ENCODE data around the gene KRTAP5-5. TPM values are rescaled to one million over a fixed set of nuclear protein-coding genes. Genes with fewer than 3 reads are reported as not detected.

Gene KRTAP5-5
- total and polyA plus RNA-seq, 7 experiments from 2014 or later, result not detected

DNA sequence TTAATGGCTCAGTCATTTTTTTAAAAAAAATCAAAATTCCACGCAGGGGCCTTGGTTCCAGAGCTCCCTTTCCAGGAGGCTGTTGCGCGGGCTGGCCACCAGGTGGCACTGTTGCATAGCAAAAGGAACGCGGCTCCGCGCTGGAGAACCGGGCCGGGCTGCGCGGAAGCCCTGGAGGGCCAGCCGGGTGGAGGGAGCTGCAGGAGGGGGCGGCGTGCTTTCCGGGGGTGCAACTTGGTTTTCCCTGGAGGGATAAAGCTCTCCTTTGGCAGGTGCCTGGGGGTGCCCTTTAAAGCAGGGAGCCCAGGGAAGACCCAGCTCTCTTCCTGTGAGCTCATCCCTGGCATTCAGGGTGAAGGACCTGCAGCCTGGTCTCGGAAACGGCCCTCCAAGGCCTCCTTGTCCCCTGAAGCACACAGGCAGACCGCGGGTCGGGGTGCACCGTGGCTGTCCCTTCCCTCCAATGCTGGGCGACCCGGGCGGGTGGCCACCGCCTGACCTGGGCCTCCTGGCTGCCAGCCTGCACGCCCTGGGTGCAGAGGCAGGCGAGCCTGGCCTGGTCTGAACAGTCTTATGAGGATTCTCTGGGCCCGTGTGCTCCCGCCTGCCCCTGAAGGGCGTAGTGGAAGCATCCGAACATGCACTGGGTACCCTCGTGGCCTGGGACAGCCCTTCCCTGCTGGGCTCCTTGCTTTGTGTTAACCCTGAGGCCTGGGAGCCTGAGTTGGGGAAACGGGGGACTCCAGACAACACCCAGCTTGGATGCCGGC, 23.4 kb downstream of the KRTAP5-5 start:
- H3K4me1 ChIP-seq (ENCODE audit: control insufficient read depth in 2 of 2, insufficient read depth in 2 of 2, low read length in 2 of 2), result no peaks in the 10 kb centered on the region
- H3K27ac ChIP-seq (ENCODE audit: low read depth, low read length), result no peak overlapping the region
- Mint-ChIP-seq H3K27ac (no peak overlapping the region), H3K36me3 (no peaks in the 10 kb centered on the region), H3K9me3 (peaks cover 0 to 1% (median 0%) of the 10 kb centered on the region in 11 donors), H3K27me3 (peaks cover 0 to 19% (median 16%) of the 10 kb centered on the region in 5 donors), H3K4me3 (no peak overlapping the region), H3K4me1 (peaks cover 0 to 4% (median 0%) of the 10 kb centered on the region in 7 donors)
- no peaks in the 10 kb centered on the region for H3K36me3 ChIP-seq (ENCODE audit: control insufficient read depth in 2 of 3, insufficient read depth in 3 of 3, low read length in 3 of 3)
- H3K27me3 ChIP-seq (ENCODE audit: control insufficient read depth in 2 of 2, insufficient read depth in 2 of 2, low read length in 2 of 2), result no peaks in the 10 kb centered on the region
- CTCF ChIA-PET, result interaction anchor here (0.6 to 6.2 kb wide), 24 partner anchors 12 to 1469 kb away, joined by 3 to 46 read pairs (median 4); partner anchors contain the start of gene SYT8
- no peak overlapping the region for H3K4me3 ChIP-seq (ENCODE audit: low read length)
- no peaks in the 10 kb centered on the region for H3K9me3 ChIP-seq (ENCODE audit: control insufficient read depth in 2 of 3, low read length in 3 of 3)
- POLR2A ChIA-PET, result interaction anchor here (0.6 to 0.7 kb wide), 2 partner anchors 14 to 231 kb away, joined by 3 read pairs; no protein-coding TSS in a partner anchor
- DNase-seq, result peak; percentile 54 to 87 (median 78)
- peak; percentile 93 for ATAC-seq
- intact Hi-C loops (cut with micrococcal nuclease), result loop anchor here (1.0 to 5.0 kb wide), 4 partner anchors 39 to 504 kb away; no protein-coding TSS in a partner anchor

DNA sequence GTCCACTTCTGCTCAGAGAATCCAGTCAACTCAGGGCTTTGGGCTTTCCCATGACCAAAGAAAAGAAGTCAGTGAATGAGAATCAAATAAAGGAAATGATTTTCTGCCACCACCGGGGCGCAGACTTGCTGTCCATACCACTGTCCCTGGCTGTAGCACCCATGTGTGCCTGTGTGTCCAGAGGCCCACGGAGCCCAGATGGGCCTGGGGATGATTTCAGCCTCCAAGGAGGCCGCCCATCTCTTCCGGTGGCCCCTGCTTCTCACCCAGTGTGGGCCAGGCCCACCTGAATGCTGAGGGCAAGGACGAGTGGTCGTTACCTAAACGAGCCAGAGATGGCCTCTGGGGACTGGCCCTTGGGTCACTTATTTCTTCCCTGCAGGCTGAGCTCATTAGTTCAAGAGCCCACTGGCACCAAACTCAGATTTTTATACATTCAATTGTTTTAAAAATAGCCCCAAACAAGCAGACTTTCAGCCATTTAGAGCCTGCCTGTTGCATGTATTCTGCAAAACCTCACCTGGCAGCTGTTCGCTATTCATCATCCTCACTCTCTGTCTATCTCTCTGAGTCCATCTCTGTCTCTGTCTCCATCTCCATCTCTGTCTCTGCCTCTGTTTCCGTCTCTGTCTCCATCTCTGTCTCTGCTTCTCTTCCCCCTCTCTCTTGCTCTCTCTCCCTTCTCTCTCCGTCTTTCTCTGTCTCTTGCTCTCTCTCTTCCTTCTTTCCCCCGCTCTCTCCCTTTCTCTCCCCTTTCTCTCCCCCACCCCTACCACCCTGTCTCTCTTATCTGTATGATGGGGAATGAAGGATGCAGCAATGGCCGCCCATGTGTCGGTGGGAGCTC, 24.2 kb downstream of the KRTAP5-5 start:
- H3K27me3 Mint-ChIP-seq, result peaks cover 0 to 22% (median 16%) of the 10 kb centered on the region in 5 donors
- DNase-seq (no peak), ATAC-seq (no peak)
- Histone ChIP-seq H3K27ac (ENCODE audit: low read depth, low read length) (no peak overlapping the region), H3K27me3 (ENCODE audit: control insufficient read depth in 2 of 2, insufficient read depth in 2 of 2, low read length in 2 of 2) (no peaks in the 10 kb centered on the region), H3K9me3 (ENCODE audit: control insufficient read depth in 2 of 3, low read length in 3 of 3) (no peaks in the 10 kb centered on the region), H3K4me1 (ENCODE audit: control insufficient read depth in 2 of 2, insufficient read depth in 2 of 2, low read length in 2 of 2) (no peaks in the 10 kb centered on the region), H3K4me3 (ENCODE audit: low read length) (no peak overlapping the region), H3K36me3 (ENCODE audit: control insufficient read depth in 2 of 3, insufficient read depth in 3 of 3, low read length in 3 of 3) (no peaks in the 10 kb centered on the region)
- peaks cover 0 to 8% (median 0%) of the 10 kb centered on the region in 7 donors for H3K4me1 Mint-ChIP-seq
- intact Hi-C loops (cut with micrococcal nuclease), result loop anchor here in 1 of 2 donors (2.0 to 5.0 kb wide), 2 partner anchors 39 to 503 kb away; no protein-coding TSS in a partner anchor
- CTCF ChIA-PET, result interaction anchor here (0.6 to 6.2 kb wide), 13 partner anchors 13 to 498 kb away, joined by 3 to 46 read pairs (median 4); partner anchors contain the start of gene SYT8
- POLR2A ChIA-PET, result no interaction called here
- no peaks in the 10 kb centered on the region for H3K36me3 Mint-ChIP-seq
- peak overlapping the region in 1 of 10 donors; percentile 13 for H3K4me3 Mint-ChIP-seq
- H3K9me3 Mint-ChIP-seq, result peaks cover 0 to 1% (median 0%) of the 10 kb centered on the region in 11 donors
- no peak overlapping the region for H3K27ac Mint-ChIP-seq

DNA sequence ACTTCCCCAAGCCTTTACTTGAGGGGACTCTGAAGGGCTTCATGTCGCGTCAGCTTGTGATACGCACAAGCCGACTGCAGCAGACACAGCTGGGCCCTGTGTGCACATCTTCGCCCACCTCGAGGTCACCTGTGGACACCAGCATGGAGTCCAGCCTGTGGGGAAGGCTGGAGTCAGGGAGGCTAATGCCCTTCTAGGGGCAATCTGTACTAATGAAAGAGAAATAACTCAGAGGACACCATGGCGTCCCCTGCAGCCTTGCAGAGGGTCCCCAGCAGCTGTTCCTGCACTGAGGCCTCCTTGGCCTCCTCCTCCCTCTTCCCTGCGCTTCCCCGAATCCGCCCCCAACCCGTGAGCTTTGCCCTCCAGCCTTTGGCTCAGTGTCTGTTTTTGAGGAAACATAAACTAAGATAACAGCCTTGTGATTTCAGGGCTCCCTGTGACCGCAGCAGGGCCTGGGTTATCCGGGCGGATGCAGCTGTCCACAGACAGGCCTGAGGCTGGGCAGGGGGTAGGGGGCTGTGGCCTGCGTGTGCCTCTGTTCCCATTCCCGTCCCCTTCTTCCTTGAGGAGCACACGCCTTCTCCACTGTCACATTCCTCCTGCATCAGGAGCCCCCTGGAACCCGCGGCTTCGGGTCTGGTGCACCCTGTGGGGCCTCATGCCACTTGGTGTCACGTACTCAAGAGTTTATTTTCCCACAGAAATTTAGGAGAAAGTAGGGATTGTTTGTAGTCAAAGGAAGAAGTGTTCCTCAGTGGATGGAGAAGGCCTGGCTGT, 25.0 kb downstream of the KRTAP5-5 start:
- Histone ChIP-seq H3K27me3 (ENCODE audit: control insufficient read depth in 2 of 2, insufficient read depth in 2 of 2, low read length in 2 of 2) (no peaks in the 10 kb centered on the region), H3K9me3 (ENCODE audit: control insufficient read depth in 2 of 3, low read length in 3 of 3) (no peaks in the 10 kb centered on the region), H3K36me3 (ENCODE audit: control insufficient read depth in 2 of 3, insufficient read depth in 3 of 3, low read length in 3 of 3) (no peaks in the 10 kb centered on the region), H3K27ac (ENCODE audit: low read depth, low read length) (no peak overlapping the region), H3K4me3 (ENCODE audit: low read length) (no peak overlapping the region), H3K4me1 (ENCODE audit: control insufficient read depth in 2 of 2, insufficient read depth in 2 of 2, low read length in 2 of 2) (peaks cover 0 to 2% of the 10 kb centered on the region in 2 donors)
- ATAC-seq (no peak), DNase-seq (no peak)
- H3K4me3 Mint-ChIP-seq, result no peak overlapping the region
- peaks cover 5 to 26% (median 17%) of the 10 kb centered on the region in 5 donors for H3K27me3 Mint-ChIP-seq
- CTCF ChIA-PET, result interaction anchor here (0.7 to 6.2 kb wide), 4 partner anchors 24 to 497 kb away, joined by 3 to 46 read pairs (median 20); partner anchors contain the start of gene SYT8
- intact Hi-C loops (cut with micrococcal nuclease), result loop anchor here in 1 of 2 donors (5.0 kb wide), 1 partner anchor 38 kb away; no protein-coding TSS in a partner anchor
- POLR2A ChIA-PET, result no interaction called here
- H3K4me1 Mint-ChIP-seq, result peaks cover 4 to 15% (median 6%) of the 10 kb centered on the region in 7 donors
- H3K9me3 Mint-ChIP-seq, result peaks cover 0 to 1% (median 0%) of the 10 kb centered on the region in 11 donors
- peak overlapping the region in 1 of 9 donors; percentile 79 for H3K27ac Mint-ChIP-seq
- H3K36me3 Mint-ChIP-seq, result no peaks in the 10 kb centered on the region

DNA sequence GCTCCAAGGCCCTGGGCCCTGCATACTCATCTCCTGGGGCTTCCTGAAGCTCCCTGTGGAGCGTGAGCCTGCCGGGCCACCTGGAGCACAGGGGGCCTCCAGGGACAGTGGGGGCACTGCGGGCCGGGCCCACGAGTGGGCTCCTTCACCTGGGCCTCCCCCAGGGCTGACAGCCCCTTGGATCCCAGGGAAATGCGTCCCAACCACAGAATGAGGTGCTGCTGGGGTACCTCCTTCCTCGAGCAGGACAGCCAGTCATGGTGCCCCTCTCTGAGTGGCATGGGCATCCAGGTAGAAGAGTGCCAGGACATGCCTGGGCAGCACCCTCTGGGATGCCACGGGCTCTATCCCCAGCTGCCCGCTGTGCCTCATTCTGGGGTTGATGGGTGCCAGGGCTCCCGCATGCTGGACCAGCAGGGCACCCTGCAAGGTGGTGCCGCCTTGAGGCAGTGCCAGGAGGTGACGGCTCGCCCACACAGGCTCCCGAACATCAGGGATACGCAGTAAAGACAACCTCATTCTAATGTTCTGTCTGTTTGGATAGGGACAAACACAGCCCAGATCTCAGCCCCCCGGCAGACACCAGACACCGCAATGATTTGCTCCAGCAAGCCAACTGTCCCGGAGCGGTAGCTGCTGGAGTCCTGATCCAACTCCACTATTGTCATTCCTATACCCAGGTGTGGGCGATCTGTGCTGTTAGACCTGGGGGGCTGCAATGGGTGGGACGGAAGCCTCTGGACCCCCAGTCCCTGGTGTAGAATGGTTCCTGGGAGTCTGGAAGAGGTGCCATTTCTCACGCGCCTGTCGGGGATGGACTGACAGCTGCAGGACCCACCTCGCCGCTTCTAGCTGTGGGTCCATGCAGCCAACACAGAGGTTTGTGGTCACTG, 25.8 kb downstream of the KRTAP5-5 start:
- Histone ChIP-seq H3K9me3 (ENCODE audit: control insufficient read depth in 2 of 3, low read length in 3 of 3) (no peaks in the 10 kb centered on the region), H3K4me1 (ENCODE audit: control insufficient read depth in 2 of 2, insufficient read depth in 2 of 2, low read length in 2 of 2) (peaks cover 0 to 5% of the 10 kb centered on the region in 2 donors), H3K4me3 (ENCODE audit: low read length) (no peak overlapping the region), H3K36me3 (ENCODE audit: control insufficient read depth in 2 of 3, insufficient read depth in 3 of 3, low read length in 3 of 3) (no peaks in the 10 kb centered on the region), H3K27me3 (ENCODE audit: control insufficient read depth in 2 of 2, insufficient read depth in 2 of 2, low read length in 2 of 2) (no peaks in the 10 kb centered on the region), H3K27ac (ENCODE audit: low read depth, low read length) (no peak overlapping the region)
- H3K4me3 Mint-ChIP-seq, result no peak overlapping the region
- H3K27me3 Mint-ChIP-seq, result peaks cover 13 to 34% (median 25%) of the 10 kb centered on the region in 5 donors
- intact Hi-C loops (cut with micrococcal nuclease), result no loop called here
- peaks cover 4 to 24% (median 14%) of the 10 kb centered on the region in 7 donors for H3K4me1 Mint-ChIP-seq
- POLR2A ChIA-PET, result no interaction called here
- no peaks in the 10 kb centered on the region for H3K36me3 Mint-ChIP-seq
- no peak overlapping the region for H3K27ac Mint-ChIP-seq
- CTCF ChIA-PET, result interaction anchor here (0.6 to 6.2 kb wide), 2 partner anchors 25 to 37 kb away, joined by 4 to 46 read pairs; no protein-coding TSS in a partner anchor
- ATAC-seq, result no peak
- peak in 1 of 9 donors; percentile 13 for DNase-seq
- H3K9me3 Mint-ChIP-seq, result peaks cover 0 to 1% (median 0%) of the 10 kb centered on the region in 11 donors

DNA sequence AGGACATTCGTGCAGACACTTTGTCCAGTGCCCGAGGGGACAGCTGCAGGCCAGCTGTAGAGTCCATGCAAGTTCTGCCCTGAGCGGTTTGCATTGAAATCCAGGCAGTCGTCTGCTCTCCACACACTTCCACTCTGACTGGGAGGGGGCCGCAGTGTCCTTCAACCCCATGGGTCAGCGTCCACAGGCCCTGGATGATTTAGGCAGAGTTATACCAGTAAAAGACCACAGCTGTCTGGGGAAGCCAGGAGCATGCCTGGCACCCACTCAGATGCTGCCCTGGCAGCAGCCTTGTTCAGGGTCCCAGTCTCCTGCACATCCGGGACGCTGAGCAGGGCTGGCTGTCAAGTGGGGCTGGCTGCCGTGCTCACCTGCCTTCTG, 26.5 kb downstream of the KRTAP5-5 start:
- intact Hi-C loops (cut with micrococcal nuclease), result no loop called here
- ATAC-seq, result no peak
- Histone ChIP-seq H3K27ac (ENCODE audit: low read depth, low read length) (no peak overlapping the region), H3K4me1 (ENCODE audit: control insufficient read depth in 2 of 2, insufficient read depth in 2 of 2, low read length in 2 of 2) (peaks cover 0 to 5% of the 10 kb centered on the region in 2 donors), H3K9me3 (ENCODE audit: control insufficient read depth in 2 of 3, low read length in 3 of 3) (no peaks in the 10 kb centered on the region), H3K27me3 (ENCODE audit: control insufficient read depth in 2 of 2, insufficient read depth in 2 of 2, low read length in 2 of 2) (no peaks in the 10 kb centered on the region), H3K36me3 (ENCODE audit: control insufficient read depth in 2 of 3, insufficient read depth in 3 of 3, low read length in 3 of 3) (no peaks in the 10 kb centered on the region), H3K4me3 (ENCODE audit: low read length) (no peak overlapping the region)
- ChIA-PET POLR2A (no interaction called here), CTCF (interaction anchor here (0.6 kb wide), 1 partner anchor 25 kb away, joined by 4 read pairs; no protein-coding TSS in a partner anchor)
- H3K9me3 Mint-ChIP-seq, result peaks cover 0 to 1% (median 0%) of the 10 kb centered on the region in 11 donors
- peaks cover 14 to 38% (median 27%) of the 10 kb centered on the region in 5 donors for H3K27me3 Mint-ChIP-seq
- H3K4me1 Mint-ChIP-seq, result peaks cover 4 to 26% (median 14%) of the 10 kb centered on the region in 7 donors
- no peak overlapping the region for H3K4me3 Mint-ChIP-seq
- no peaks in the 10 kb centered on the region for H3K36me3 Mint-ChIP-seq
- H3K27ac Mint-ChIP-seq, result no peak overlapping the region
- DNase-seq, result no peak
